A673 (cell line): ENCODE measurements around the gene WNT8B. TPM values are rescaled to one million over a fixed set of nuclear protein-coding genes. Genes with fewer than 3 reads are reported as not detected.

Experiments used
- BruUV-seq: library from RNA; stranded (reverse); fragments of 400-500 nt; replicated peaks from 2 replicates; lab custom pipeline; 2021; lab: Mats Ljungman, UMichigan
- CTCF ChIA-PET: fragments of 300-600 bp; sonication (Branson Sonifier 250); formaldehyde crosslinking; loops from one replicate; lab custom pipeline; 2022; ENCODE audit warnings: antibody characterized with exemption; lab: Charles Lee
- POLR2A ChIA-PET: fragments of 300-600 bp; sonication (Branson Sonifier 250); formaldehyde crosslinking; loops from one replicate; lab custom pipeline; 2022; ENCODE audit warnings: antibody characterized with exemption; ENCODE audit not compliant: low non-redundant PET; lab: Charles Lee
- DNase-seq: peaks from one replicate; pipeline ENCODE4 v3.0.0-alpha.2; 2015; ENCODE audit warnings: low spot score
- H3K27ac ChIP-seq: fragments of 200-600 bp; sonication (generic); 2 replicates; pipeline ENCODE4 v1.5.1; 2016; ENCODE audit warnings: mixed run types, low read depth, mild to moderate bottlenecking, mixed read lengths, antibody characterized with exemption, low read length; ENCODE audit not compliant: poor library complexity, severe bottlenecking
- H3K27me3 ChIP-seq: fragments of 200-600 bp; sonication (generic); replicated peaks from 2 replicates; pipeline ENCODE4 v1.6.1; 2017; ENCODE audit warnings: mixed run types, low read depth, mild to moderate bottlenecking, mixed read lengths, antibody characterized with exemption, low read length; ENCODE audit not compliant: insufficient read depth, poor library complexity
- H3K36me3 ChIP-seq: fragments of 200-600 bp; sonication (generic); 2 replicates; pipeline ENCODE4 v1.6.1; 2016; ENCODE audit warnings: mixed run types, mild to moderate bottlenecking, mixed read lengths, antibody characterized with exemption, low read length; ENCODE audit not compliant: insufficient read depth, poor library complexity, severe bottlenecking
- H3K4me1 ChIP-seq: fragments of 200-600 bp; sonication (generic); 2 replicates; pipeline ENCODE4 v1.6.1; 2017; ENCODE audit warnings: mixed run types, mild to moderate bottlenecking, mixed read lengths, antibody characterized with exemption, low read length; ENCODE audit not compliant: insufficient read depth, poor library complexity, severe bottlenecking
- H3K4me3 ChIP-seq: fragments of 200-600 bp; sonication (generic); 2 replicates; pipeline ENCODE4 v1.5.1; 2016; ENCODE audit warnings: low read depth, mixed run types, mild to moderate bottlenecking, mixed read lengths, low read length; ENCODE audit not compliant: poor library complexity, severe bottlenecking
- H3K9me3 ChIP-seq: fragments of 200-600 bp; sonication (generic); 2 replicates; pipeline ENCODE4 v1.6.1; 2016; ENCODE audit warnings: mixed run types, low read depth, mild to moderate bottlenecking, mixed read lengths, antibody characterized with exemption, low read length; ENCODE audit not compliant: poor library complexity, severe bottlenecking
- EZH2 ChIP-seq: fragments of 200-600 bp; sonication (generic); IDR thresholded peaks from 2 replicates; pipeline ENCODE4 v1.6.1; 2017; ENCODE audit warnings: borderline replicate concordance, low read depth, mild to moderate bottlenecking, mixed read lengths, antibody characterized with exemption, low read length; ENCODE audit not compliant: poor library complexity, severe bottlenecking
- intact Hi-C: fragments of 100-400 bp; cut with micrococcal nuclease; formaldehyde crosslinking; loops from one replicate; pipeline ENCODE4 v1.10.0; 2022; ENCODE audit not compliant: unreplicated experiment
- total RNA-seq: library from RNA; stranded (reverse); gene quantifications from 2 replicates; pipeline ENCODE4 v1.2.3, GENCODE V29; 2021
- TF ChIP-seq, protein P1 (sequence below): fragments of 300-800, 200-600 bp; sonication (generic); conservative IDR thresholded peaks from 2 replicates; pipeline ENCODE4 v1.5.1; 2017; ENCODE audit warnings: low read depth, mild to moderate bottlenecking, antibody characterized with exemption, low read length, moderate library complexity, mixed read lengths

WNT8B gene
- total RNA-seq, 1 experiment from 2014 or later = not detected

GRCh38 chr10:100531761-100532160, 69.0 kb downstream of the WNT8B start:
- no peak overlapping the region for H3K4me3 ChIP-seq
- peaks cover 13% of the 10 kb centered on the region for H3K4me1 ChIP-seq
- CTCF ChIA-PET = no interaction called here
- no peak for DNase-seq
- no peak for TF ChIP-seq EZH2
- TF ChIP-seq, protein P1, sequence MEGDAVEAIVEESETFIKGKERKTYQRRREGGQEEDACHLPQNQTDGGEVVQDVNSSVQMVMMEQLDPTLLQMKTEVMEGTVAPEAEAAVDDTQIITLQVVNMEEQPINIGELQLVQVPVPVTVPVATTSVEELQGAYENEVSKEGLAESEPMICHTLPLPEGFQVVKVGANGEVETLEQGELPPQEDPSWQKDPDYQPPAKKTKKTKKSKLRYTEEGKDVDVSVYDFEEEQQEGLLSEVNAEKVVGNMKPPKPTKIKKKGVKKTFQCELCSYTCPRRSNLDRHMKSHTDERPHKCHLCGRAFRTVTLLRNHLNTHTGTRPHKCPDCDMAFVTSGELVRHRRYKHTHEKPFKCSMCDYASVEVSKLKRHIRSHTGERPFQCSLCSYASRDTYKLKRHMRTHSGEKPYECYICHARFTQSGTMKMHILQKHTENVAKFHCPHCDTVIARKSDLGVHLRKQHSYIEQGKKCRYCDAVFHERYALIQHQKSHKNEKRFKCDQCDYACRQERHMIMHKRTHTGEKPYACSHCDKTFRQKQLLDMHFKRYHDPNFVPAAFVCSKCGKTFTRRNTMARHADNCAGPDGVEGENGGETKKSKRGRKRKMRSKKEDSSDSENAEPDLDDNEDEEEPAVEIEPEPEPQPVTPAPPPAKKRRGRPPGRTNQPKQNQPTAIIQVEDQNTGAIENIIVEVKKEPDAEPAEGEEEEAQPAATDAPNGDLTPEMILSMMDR = no peak
- H3K9me3 ChIP-seq = no peaks in the 10 kb centered on the region
- BruUV-seq = no TSS peak
- no peaks in the 10 kb centered on the region for H3K27me3 ChIP-seq
- POLR2A ChIA-PET = no interaction called here
- intact Hi-C loops = no loop called here
- peaks cover 7% of the 10 kb centered on the region for H3K36me3 ChIP-seq
- no peak overlapping the region for H3K27ac ChIP-seq

Other genes with a start within 250 kb of the WNT8B start
- 28.6 and 30.3 TPM in 2 replicates for gene CHUK, start 233.4 kb upstream of the WNT8B start, total RNA-seq
- gene CWF19L1, start 195.4 kb upstream of the WNT8B start, total RNA-seq = 37.3 and 39.8 TPM in 2 replicates
- 48.4 and 52.5 TPM in 2 replicates for gene BLOC1S2, start 176.3 kb upstream of the WNT8B start, total RNA-seq
- gene PKD2L1, start 132.8 kb upstream of the WNT8B start, total RNA-seq = not detected in 2 replicates
- gene SCD, start 115.8 kb upstream of the WNT8B start, total RNA-seq = 519 and 559 TPM in 2 replicates
- 3.8 and 4.7 TPM in 2 replicates for gene SEC31B, start 56.9 kb downstream of the WNT8B start, total RNA-seq
- gene NDUFB8, start 66.9 kb downstream of the WNT8B start, total RNA-seq = 293 and 297 TPM in 2 replicates
- 49.0 and 57.6 TPM in 2 replicates for gene HIF1AN, start 72.9 kb downstream of the WNT8B start, total RNA-seq